Colonic mucosa (tissue), 4 donors: ENCODE data around the gene SRGAP2B. TPM values are rescaled to one million over a fixed set of nuclear protein-coding genes. Genes with fewer than 3 reads are reported as not detected.
"Not testable (repeated sequence)": the region's sequence is repeated elsewhere in the genome, so short reads cannot be mapped to it uniquely, and the experiment has no call there.

Source experiments
- DNase-seq: peaks from one replicate; pipeline ENCODE4 v3.0.0-alpha.2; 2020
- H3K27ac ChIP-seq: fragments of 200-600 bp; one replicate; pipeline ENCODE4 v1.8.0; 2021
- H3K27me3 ChIP-seq: fragments of 200-600 bp; one replicate; pipeline ENCODE4 v1.8.0; 2021
- H3K36me3 ChIP-seq: fragments of 200-600 bp; one replicate; pipeline ENCODE4 v1.8.0; 2021
- H3K4me1 ChIP-seq: fragments of 200-600 bp; one replicate; pipeline ENCODE4 v1.8.0; 2021; ENCODE audit warnings: mild to moderate bottlenecking
- H3K4me3 ChIP-seq: fragments of 200-600 bp; one replicate; pipeline ENCODE4 v1.8.0; 2021
- H3K9ac ChIP-seq, 2 donors: one replicate each; pipeline ENCODE4 v1.7.0; 2013; ENCODE audit warnings: control low read depth in 2 of 2, low read depth in 2 of 2, low read length in 2 of 2
- H3K9me3 ChIP-seq: fragments of 200-600 bp; one replicate; pipeline ENCODE4 v1.8.0; 2021
- intact Hi-C: fragments of 100-400 bp; cut with DNase I; formaldehyde crosslinking; loops from one replicate; pipeline ENCODE4 v1.14.1; 2022
- total RNA-seq, 2 donors: library from RNA; stranded (reverse); fragmentation: NEBNext Ultra II Directional in 1 of 2; extraction: Animal tissue kit (Norgen Biotek cat#: 25700) in 1 of 2; gene quantifications; one replicate each; pipeline ENCODE4 v1.2.1, GENCODE V29; 2021
- donor health status: healthy.
- donor health status: DM: no; HTN: no; CAD: no.
- donor health status: DM: no; HTN: no; CAD: no.

The SRGAP2B gene
- total RNA-seq = 10 to 100 TPM in 1 of 2 donors, 1 to 10 TPM in 1; 8.4 to 11.5 TPM

DNA sequence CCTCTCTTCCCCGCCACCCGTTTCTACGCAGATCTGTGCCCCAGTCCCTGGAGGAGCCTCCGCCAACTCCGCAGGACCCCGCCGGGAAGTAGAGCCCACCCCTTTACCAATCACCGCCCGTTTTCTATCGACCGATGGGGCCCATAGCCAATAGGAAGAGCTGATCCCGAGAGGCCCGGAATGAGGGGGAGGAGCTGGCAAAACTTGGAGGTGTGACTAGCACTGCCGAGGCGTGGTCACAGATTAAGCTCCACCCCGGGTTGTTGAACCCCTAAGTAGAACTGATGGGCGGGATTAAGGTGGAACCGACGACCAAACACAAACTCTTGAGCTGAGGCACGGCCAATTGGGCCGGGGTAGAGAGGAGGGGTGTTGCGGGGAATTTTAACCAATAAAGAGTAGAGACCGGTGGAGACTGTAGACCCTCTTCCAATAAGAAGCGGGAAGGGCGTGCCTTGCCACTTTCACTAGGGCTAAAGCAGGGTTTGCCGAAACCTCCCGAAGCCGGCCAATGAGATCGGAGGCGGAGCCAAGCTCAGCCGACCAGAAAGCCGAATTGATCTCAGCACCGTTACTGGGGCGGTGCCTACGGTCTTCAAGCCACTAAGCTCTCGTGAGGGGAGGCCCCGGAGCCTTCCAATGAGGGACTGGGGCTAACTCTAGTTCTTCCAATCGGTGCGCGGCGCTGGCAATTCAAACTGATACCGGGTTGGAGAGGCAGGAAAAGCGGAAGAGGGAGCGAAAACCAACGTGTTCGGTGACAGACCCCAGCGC, at the start of gene SRGAP2B, which contains the start of gene FAM72D:
Gene SRGAP2B (minus strand): TSS at position 45 of the 774 bp plus-strand sequence. CDS start 2,427 bp downstream, outside the sequence.
Gene FAM72D (plus strand): TSS at position 691 of the 774 bp plus-strand sequence. CDS start 874 bp downstream, outside the sequence.
- DNase-seq, intact Hi-C loops, H3K27ac ChIP-seq, H3K9ac ChIP-seq, H3K9me3 ChIP-seq, H3K27me3 ChIP-seq, H3K4me1 ChIP-seq, H3K36me3 ChIP-seq: not testable (repeated sequence)
- peak within 1 kb of the TSS; percentile 31 for H3K4me3 ChIP-seq

GRCh38 chr1:145144264-145144913, 49.3 kb upstream of the SRGAP2B start:
- H3K36me3 ChIP-seq, DNase-seq, H3K9me3 ChIP-seq, H3K4me1 ChIP-seq, H3K9ac ChIP-seq, H3K27ac ChIP-seq, H3K27me3 ChIP-seq, H3K4me3 ChIP-seq, intact Hi-C loops: not testable (repeated sequence)

DNA sequence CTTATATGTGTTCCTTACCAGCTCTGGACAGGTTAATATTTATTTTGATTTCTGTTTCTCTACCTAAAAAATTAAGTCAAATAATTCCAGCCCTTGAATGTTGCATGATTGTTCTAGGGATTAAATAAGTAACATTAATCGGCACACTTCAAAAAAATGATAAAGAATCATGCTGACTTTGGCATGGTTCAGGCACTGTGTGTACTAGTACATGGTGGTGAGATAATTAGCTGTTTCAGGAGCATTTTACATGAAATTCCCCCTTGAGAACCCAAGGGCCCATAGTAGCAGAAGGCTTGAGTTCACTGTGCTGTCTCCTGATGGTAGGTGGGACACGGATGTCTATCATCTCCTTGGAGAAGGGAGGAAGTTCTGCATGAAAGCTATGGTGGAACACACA, 45.4 kb upstream of the SRGAP2B start:
- H3K9ac ChIP-seq, H3K4me1 ChIP-seq, intact Hi-C loops, H3K36me3 ChIP-seq, H3K27ac ChIP-seq, H3K9me3 ChIP-seq, DNase-seq, H3K27me3 ChIP-seq, H3K4me3 ChIP-seq: not testable (repeated sequence)

DNA sequence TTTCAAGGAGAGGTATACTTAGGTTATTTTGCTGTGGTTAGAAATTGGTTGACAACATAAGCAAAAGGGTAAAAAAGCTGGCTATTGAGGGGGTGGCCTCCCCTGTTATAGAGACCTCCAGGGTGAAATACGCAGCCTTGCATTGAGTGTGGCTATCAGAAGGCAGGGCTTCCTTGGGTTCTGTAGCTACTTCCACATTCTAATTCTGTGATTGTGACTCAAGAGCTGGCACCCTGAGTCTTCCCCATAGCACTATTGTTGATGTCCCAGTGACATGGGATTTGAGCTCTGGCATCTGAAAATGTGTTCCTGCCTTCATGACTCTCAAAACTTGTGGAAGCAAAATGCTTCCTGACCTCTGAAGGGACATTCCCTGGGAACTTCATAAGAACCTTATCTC, 39.3 kb upstream of the SRGAP2B start:
- H3K4me3 ChIP-seq, intact Hi-C loops, DNase-seq, H3K9me3 ChIP-seq, H3K4me1 ChIP-seq, H3K36me3 ChIP-seq, H3K27ac ChIP-seq, H3K9ac ChIP-seq, H3K27me3 ChIP-seq: not testable (repeated sequence)

GRCh38 chr1:145128697-145129469, 33.8 kb upstream of the SRGAP2B start:
- H3K9me3 ChIP-seq = not testable (repeated sequence)

DNA sequence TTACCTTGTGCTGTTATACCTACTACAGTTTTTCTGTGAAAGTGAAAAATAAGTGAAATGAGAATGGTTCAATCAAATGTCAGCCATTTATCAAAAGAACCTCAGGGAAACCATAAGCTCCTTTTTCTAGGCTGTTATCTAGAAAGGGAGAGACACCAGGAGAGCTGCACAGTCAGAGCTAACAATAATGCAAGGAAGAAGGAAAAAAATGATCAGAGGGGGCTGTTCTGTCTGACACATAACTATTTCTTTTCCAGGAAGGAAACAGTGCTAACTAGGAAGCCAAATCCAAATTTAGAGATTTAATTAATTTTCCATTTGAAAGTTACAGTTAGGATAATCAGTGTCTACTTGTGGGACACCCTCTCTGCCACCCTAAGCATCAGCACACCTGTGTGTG, 32.0 kb upstream of the SRGAP2B start:
- H3K4me1 ChIP-seq, H3K27me3 ChIP-seq, H3K9me3 ChIP-seq, H3K9ac ChIP-seq, intact Hi-C loops, DNase-seq, H3K4me3 ChIP-seq, H3K27ac ChIP-seq, H3K36me3 ChIP-seq: not testable (repeated sequence)

More at GRCh38 chr1:145128697-145129469, 33.8 kb upstream of the SRGAP2B start:
- DNase-seq = peak; percentile 15
- H3K27ac ChIP-seq, intact Hi-C loops, H3K4me3 ChIP-seq, H3K27me3 ChIP-seq, H3K9ac ChIP-seq, H3K4me1 ChIP-seq, H3K36me3 ChIP-seq: not testable (repeated sequence)

DNA sequence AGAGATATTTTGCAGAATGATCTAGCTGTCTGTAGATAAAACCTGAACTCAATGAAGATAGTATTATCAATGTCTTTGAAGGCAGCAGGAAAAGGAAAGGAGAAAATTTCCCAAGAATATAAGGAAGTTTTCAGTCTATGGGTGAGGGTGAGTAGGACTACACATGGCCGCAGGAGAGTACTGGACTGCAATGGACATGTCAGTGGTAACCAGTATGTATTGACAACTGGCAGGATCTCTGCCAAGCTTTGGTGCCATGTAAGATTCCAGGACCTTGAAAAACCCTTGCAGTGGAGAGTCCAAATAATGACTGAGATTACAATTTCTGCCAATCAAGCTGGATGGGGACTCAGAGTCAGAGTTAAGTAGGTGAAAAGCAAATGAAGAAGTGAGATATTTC, 30.0 kb upstream of the SRGAP2B start:
- H3K27me3 ChIP-seq, H3K27ac ChIP-seq, H3K9me3 ChIP-seq, H3K36me3 ChIP-seq, H3K4me3 ChIP-seq, H3K4me1 ChIP-seq, H3K9ac ChIP-seq, DNase-seq, intact Hi-C loops: not testable (repeated sequence)

- H3K36me3 ChIP-seq, H3K9me3 ChIP-seq, intact Hi-C loops, H3K4me1 ChIP-seq, H3K27me3 ChIP-seq, H3K4me3 ChIP-seq, H3K9ac ChIP-seq, DNase-seq, H3K27ac ChIP-seq: not testable (repeated sequence)
These were observed 29.0 kb upstream of the SRGAP2B start for GRCh38 chr1:145123992-145124641.

DNA sequence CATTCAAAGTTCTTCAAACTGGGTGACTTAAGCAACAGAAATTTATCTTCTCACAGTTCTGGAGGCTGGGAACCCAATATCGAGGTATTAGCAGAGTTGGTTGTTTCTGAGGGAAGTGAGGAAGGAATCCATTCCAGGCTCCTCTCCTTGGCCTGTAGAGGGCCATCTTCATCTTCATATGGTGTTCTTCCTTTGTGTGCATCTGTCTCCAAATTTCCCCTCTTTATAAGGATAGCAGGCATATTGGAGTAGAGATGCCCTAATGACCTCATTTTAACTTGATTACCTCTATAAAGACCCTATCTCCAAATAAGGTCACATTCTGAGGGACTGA, 27.9 kb upstream of the SRGAP2B start:
- H3K36me3 ChIP-seq, H3K9me3 ChIP-seq, H3K9ac ChIP-seq, DNase-seq, H3K27me3 ChIP-seq, intact Hi-C loops, H3K4me1 ChIP-seq, H3K4me3 ChIP-seq, H3K27ac ChIP-seq: not testable (repeated sequence)

DNA sequence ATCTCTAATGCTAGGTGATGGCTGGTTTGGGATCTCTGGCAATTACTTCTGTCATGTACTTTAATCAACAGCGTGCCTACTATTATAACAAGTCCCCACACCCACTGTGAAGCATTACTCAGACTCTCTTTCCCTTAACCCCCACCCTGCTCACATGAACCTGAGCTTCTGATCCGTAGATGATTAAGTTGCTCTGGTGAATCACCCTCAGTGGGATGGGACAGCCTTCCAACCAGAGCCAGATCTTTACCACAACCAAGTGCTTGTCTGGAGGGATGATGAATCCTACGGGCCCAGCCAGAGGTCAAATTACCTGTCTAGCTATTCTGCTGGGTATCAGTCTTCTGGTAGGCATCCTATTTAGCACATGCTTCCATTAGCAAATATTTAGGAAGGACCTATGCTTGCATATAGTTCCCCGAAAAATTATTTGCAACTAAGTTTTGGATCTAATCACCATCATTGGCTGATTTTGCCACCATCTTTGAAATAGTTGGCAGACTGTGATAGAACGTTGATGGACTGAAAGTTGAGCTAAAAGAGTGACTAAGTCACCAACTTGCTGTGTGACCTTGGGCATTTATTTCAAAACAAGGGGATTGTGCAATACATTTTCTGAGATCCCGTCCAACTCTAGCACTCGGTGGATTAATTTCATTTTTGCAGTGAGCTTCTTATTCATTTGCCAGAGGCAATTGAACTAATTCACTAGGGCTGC, 27.4 kb upstream of the SRGAP2B start:
- H3K27me3 ChIP-seq, DNase-seq, H3K9me3 ChIP-seq, H3K27ac ChIP-seq, H3K9ac ChIP-seq, H3K36me3 ChIP-seq, H3K4me3 ChIP-seq, intact Hi-C loops, H3K4me1 ChIP-seq: not testable (repeated sequence)

DNA sequence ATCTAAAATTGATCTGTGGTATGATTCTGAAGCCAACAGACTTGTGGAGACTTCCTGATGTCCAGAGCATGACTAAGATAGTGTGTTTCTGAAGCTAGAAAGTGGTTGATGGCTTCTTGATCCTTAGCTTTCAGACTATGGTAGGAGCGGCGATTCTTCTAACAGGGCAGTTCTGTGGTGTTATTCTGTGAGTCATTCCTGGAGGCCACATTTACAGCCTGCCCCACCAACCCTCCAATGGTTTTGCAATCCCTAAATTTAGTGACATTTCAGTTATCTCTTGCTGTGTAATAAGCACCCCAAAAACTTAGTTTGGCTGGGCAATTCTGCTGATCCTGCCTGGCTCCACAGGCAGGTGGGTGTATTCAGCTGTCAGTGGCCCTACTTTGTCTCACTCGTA, 24.7 kb upstream of the SRGAP2B start:
- H3K27ac ChIP-seq, H3K9ac ChIP-seq, DNase-seq, H3K4me3 ChIP-seq, H3K4me1 ChIP-seq, intact Hi-C loops, H3K9me3 ChIP-seq, H3K27me3 ChIP-seq, H3K36me3 ChIP-seq: not testable (repeated sequence)

GRCh38 chr1:145115587-145116493, 20.7 kb upstream of the SRGAP2B start:
- H3K9me3 ChIP-seq, intact Hi-C loops, H3K9ac ChIP-seq, H3K36me3 ChIP-seq, H3K27ac ChIP-seq, H3K4me1 ChIP-seq, H3K4me3 ChIP-seq, DNase-seq, H3K27me3 ChIP-seq: not testable (repeated sequence)
